OCI-LY7 (cell line): ENCODE results near the gene SEMA5A.

Experiments
- EZH2phosphoT487 ChIP-seq: fragments of 200-600 bp; sonication (generic); IDR thresholded peaks from 2 replicates; pipeline ENCODE4 v1.6.1; 2018; ENCODE audit warnings: low read depth, borderline replicate concordance, mild to moderate bottlenecking, mixed run types, antibody characterized with exemption, low read length, moderate library complexity, mixed read lengths
- TF ChIP-seq, protein P1 (sequence below): fragments of 200-600 bp; sonication (generic); conservative IDR thresholded peaks from 2 replicates; pipeline ENCODE4 v1.5.1; 2014; ENCODE audit warnings: mild to moderate bottlenecking, antibody characterized with exemption, low read length, moderate library complexity, mixed read lengths

DNA sequence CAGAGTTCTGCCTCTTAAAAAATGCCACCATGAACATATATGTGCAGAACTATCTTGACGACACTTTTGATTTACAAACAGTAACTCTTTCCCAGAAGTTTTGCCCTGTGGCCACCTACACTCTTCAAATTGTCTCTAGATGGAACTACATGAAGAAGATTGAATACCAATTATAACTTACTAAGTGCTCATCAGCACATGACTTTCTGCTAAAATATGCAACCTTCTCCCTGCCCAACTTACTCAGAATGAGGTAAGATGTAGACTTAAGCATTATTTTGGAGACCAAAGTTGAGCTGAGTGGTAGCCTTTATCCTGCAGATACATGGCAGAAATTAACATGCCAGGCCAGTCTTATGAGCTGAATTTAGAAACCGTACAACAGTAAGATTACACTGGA is 105.4 kb downstream of the SEMA5A start:
- TF ChIP-seq, protein P1, sequence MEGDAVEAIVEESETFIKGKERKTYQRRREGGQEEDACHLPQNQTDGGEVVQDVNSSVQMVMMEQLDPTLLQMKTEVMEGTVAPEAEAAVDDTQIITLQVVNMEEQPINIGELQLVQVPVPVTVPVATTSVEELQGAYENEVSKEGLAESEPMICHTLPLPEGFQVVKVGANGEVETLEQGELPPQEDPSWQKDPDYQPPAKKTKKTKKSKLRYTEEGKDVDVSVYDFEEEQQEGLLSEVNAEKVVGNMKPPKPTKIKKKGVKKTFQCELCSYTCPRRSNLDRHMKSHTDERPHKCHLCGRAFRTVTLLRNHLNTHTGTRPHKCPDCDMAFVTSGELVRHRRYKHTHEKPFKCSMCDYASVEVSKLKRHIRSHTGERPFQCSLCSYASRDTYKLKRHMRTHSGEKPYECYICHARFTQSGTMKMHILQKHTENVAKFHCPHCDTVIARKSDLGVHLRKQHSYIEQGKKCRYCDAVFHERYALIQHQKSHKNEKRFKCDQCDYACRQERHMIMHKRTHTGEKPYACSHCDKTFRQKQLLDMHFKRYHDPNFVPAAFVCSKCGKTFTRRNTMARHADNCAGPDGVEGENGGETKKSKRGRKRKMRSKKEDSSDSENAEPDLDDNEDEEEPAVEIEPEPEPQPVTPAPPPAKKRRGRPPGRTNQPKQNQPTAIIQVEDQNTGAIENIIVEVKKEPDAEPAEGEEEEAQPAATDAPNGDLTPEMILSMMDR, result no peak
- TF ChIP-seq EZH2phosphoT487, result no peak
